Nucleus accumbens (tissue), 56 donors: ENCODE data around the gene RALA.

Experiments used
- DNase-seq, 56 donors: peaks; one replicate each; lab custom pipeline; 2025; lab: John Stamatoyannopoulos, UW

RALA gene

GRCh38 chr7:39757604-39758003 is 134.2 kb downstream of the RALA start:
- DNase-seq, result no peak
